Measurements from ENCODE around the gene ANKRD55. TPM values are rescaled to one million over a fixed set of nuclear protein-coding genes. Genes with fewer than 3 reads are reported as not detected.

Gene ANKRD55
- total RNA-seq, 1 experiment from 2014 or later, result 0.27 TPM

DNA sequence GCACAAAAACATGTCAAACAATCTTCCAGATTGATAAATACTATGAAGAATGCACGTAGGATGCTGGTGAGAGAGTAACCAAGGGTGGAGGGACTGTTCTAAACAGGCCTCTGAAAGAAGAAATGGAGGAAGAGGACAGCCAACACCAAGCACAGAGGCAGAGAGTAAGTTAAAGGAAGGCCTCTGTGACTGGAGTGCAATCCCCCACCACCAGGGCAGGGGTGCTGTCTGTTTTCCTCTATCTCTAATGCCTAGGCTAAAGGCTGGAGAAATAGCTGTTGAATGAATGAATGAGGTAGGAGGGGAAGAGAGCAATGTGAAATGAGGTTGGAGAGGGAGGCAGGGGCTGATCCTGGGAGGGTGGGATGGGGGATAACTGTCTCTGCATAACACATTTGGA lies 88.9 kb downstream of the ANKRD55 start:
- Mint-ChIP-seq H3K4me3 (ENCODE audit: unreplicated experiment) (no peak overlapping the region), H3K36me3 (ENCODE audit: insufficient read depth, unreplicated experiment) (peaks cover 6% of the 10 kb centered on the region), H3K4me1 (ENCODE audit: low read depth, unreplicated experiment) (peaks cover 59% of the 10 kb centered on the region), H3K9me3 (ENCODE audit: unreplicated experiment) (peaks cover 6% of the 10 kb centered on the region), H3K27ac (ENCODE audit: unreplicated experiment) (peak overlapping the region; percentile 83), H3K27me3 (ENCODE audit: insufficient read depth, unreplicated experiment) (no peaks in the 10 kb centered on the region)
- no peak for DNase-seq
- Histone ChIP-seq H3K27me3 (replicated peaks; ENCODE audit: control insufficient read depth, insufficient read depth, low read length) (no peaks in the 10 kb centered on the region), H3K36me3 (ENCODE audit: control insufficient read depth, insufficient read depth, low read length) (no peaks in the 10 kb centered on the region; the same call in 1 of the 2 replicates), H3K4me1 (peaks cover 69% of the 10 kb centered on the region), H3K9me3 (no peaks in the 10 kb centered on the region), H3K4me3 (ENCODE audit: low read depth, low read length) (no peak overlapping the region)
- intact Hi-C loops (cut with micrococcal nuclease; ENCODE audit: unreplicated experiment), result loop anchor here (2.0 kb wide), 1 partner anchor 149 kb away; the partner anchor contains the start of gene IL6ST
- ChIA-PET CTCF (interaction anchor here (0.9 to 1.5 kb wide), 6 partner anchors 20 to 208 kb away, joined by 3 to 13 read pairs (median 6); no protein-coding TSS in a partner anchor), POLR2A (interaction anchor here (0.6 to 1.2 kb wide), 5 partner anchors 10 to 149 kb away, joined by 3 to 8 read pairs (median 5); partner anchors contain the start of gene IL6ST)
- BruUV-seq (replicated peaks), result no TSS peak
- TF ChIP-seq CTCF (IDR thresholded peaks at IDR 0.05; ENCODE audit: insufficient read depth in 1 of 2, low read depth in 1 of 2, low read length in 1 of 2, severe bottlenecking in 1 of 2, unreplicated experiment in 1 of 2), result peak in 1 of 2 experiments; percentile 19

GRCh38 chr5:56143373-56143714 lies 89.8 kb downstream of the ANKRD55 start:
- CTCF ChIA-PET, result no interaction called here
- Mint-ChIP-seq H3K27ac (ENCODE audit: unreplicated experiment) (peak overlapping the region; percentile 83), H3K4me1 (ENCODE audit: low read depth, unreplicated experiment) (peaks cover 64% of the 10 kb centered on the region), H3K9me3 (ENCODE audit: unreplicated experiment) (peaks cover 15% of the 10 kb centered on the region), H3K27me3 (ENCODE audit: insufficient read depth, unreplicated experiment) (no peaks in the 10 kb centered on the region), H3K4me3 (ENCODE audit: unreplicated experiment) (peak overlapping the region; percentile 28), H3K36me3 (ENCODE audit: insufficient read depth, unreplicated experiment) (peaks cover 6% of the 10 kb centered on the region)
- no peak overlapping the region for H3K4me3 ChIP-seq (ENCODE audit: low read depth, low read length)
- POLR2A ChIA-PET, result no interaction called here
- H3K36me3 ChIP-seq (ENCODE audit: control insufficient read depth, insufficient read depth, low read length), result no peaks in the 10 kb centered on the region; the same call in 1 of the 2 replicates
- intact Hi-C loops (cut with micrococcal nuclease; ENCODE audit: unreplicated experiment), result no loop called here
- H3K9me3 ChIP-seq, result no peaks in the 10 kb centered on the region
- TF ChIP-seq CTCF (IDR thresholded peaks at IDR 0.05; ENCODE audit: insufficient read depth in 1 of 2, low read depth in 1 of 2, low read length in 1 of 2, severe bottlenecking in 1 of 2, unreplicated experiment in 1 of 2), result no peak
- no peaks in the 10 kb centered on the region for H3K27me3 ChIP-seq (replicated peaks; ENCODE audit: control insufficient read depth, insufficient read depth, low read length)
- no TSS peak for BruUV-seq (replicated peaks)
- DNase-seq, result peak in 1 of 2 experiments; percentile 45
- peaks cover 61% of the 10 kb centered on the region for H3K4me1 ChIP-seq

- Mint-ChIP-seq H3K9me3 (ENCODE audit: unreplicated experiment) (peaks cover 17% of the 10 kb centered on the region), H3K4me1 (ENCODE audit: low read depth, unreplicated experiment) (peaks cover 59% of the 10 kb centered on the region), H3K36me3 (ENCODE audit: insufficient read depth, unreplicated experiment) (peaks cover 6% of the 10 kb centered on the region), H3K27ac (ENCODE audit: unreplicated experiment) (peak overlapping the region; percentile 83), H3K27me3 (ENCODE audit: insufficient read depth, unreplicated experiment) (no peaks in the 10 kb centered on the region), H3K4me3 (ENCODE audit: unreplicated experiment) (peak overlapping the region; percentile 28)
- no peaks in the 10 kb centered on the region for H3K9me3 ChIP-seq
- POLR2A ChIA-PET, result interaction anchor here (0.5 kb wide), 1 partner anchor 52 kb away, joined by 6 read pairs; no protein-coding TSS in a partner anchor
- H3K4me3 ChIP-seq (ENCODE audit: low read depth, low read length), result no peak overlapping the region
- no TSS peak for BruUV-seq (replicated peaks)
- peaks cover 59% of the 10 kb centered on the region for H3K4me1 ChIP-seq
- H3K27me3 ChIP-seq (replicated peaks; ENCODE audit: control insufficient read depth, insufficient read depth, low read length), result no peaks in the 10 kb centered on the region
- CTCF ChIA-PET, result no interaction called here
- no peak for DNase-seq
- no peak for TF ChIP-seq CTCF (IDR thresholded peaks at IDR 0.05; ENCODE audit: insufficient read depth in 1 of 2, low read depth in 1 of 2, low read length in 1 of 2, severe bottlenecking in 1 of 2, unreplicated experiment in 1 of 2)
- no peaks in the 10 kb centered on the region; the same call in 1 of the 2 replicates for H3K36me3 ChIP-seq (ENCODE audit: control insufficient read depth, insufficient read depth, low read length)
- intact Hi-C loops (cut with micrococcal nuclease; ENCODE audit: unreplicated experiment), result no loop called here
These were observed 90.3 kb downstream of the ANKRD55 start for GRCh38 chr5:56142614-56143372.

All from Caco-2 (cell line).